ENCODE measurements around the gene ADD1. TPM values are rescaled to one million over a fixed set of nuclear protein-coding genes. Genes with fewer than 3 reads are reported as not detected.

The ADD1 gene
- total RNA-seq, 2 donors from 2014 or later = 216 to 239 TPM

GRCh38 chr4:2874861-2875260, 31.2 kb downstream of the ADD1 start:
- H3K36me3 Mint-ChIP-seq = peaks cover 1 to 3% of the 10 kb centered on the region in 2 donors
- H3K9me3 Mint-ChIP-seq = no peaks in the 10 kb centered on the region
- H3K27ac Mint-ChIP-seq = no peak overlapping the region
- DNase-seq (ENCODE audit: low spot score in 2 of 2) (no peak), ATAC-seq (no peak)

GRCh38 chr4:2875556-2875955, 31.9 kb downstream of the ADD1 start:
- DNase-seq (ENCODE audit: low spot score in 2 of 2) (no peak), ATAC-seq (no peak)
- H3K36me3 Mint-ChIP-seq = peaks cover 4 to 6% of the 10 kb centered on the region in 2 donors
- H3K27ac Mint-ChIP-seq = peak overlapping the region in 1 of 2 donors; percentile 20
- H3K9me3 Mint-ChIP-seq = no peaks in the 10 kb centered on the region

GRCh38 chr4:2878346-2878745, 34.7 kb downstream of the ADD1 start:
- Mint-ChIP-seq H3K36me3 (peaks cover 4 to 6% of the 10 kb centered on the region in 2 donors), H3K27ac (peak overlapping the region; percentile 37 to 38), H3K9me3 (no peaks in the 10 kb centered on the region)
- ATAC-seq (peak; percentile 76 to 93), DNase-seq (ENCODE audit: low spot score in 2 of 2) (no peak)

GRCh38 chr4:2879026-2879425, 35.4 kb downstream of the ADD1 start:
- ATAC-seq (no peak), DNase-seq (ENCODE audit: low spot score in 2 of 2) (no peak)
- peaks cover 4 to 6% of the 10 kb centered on the region in 2 donors for H3K36me3 Mint-ChIP-seq
- peak overlapping the region; percentile 38 to 53 for H3K27ac Mint-ChIP-seq
- no peaks in the 10 kb centered on the region for H3K9me3 Mint-ChIP-seq

- peaks cover 16 to 22% of the 10 kb centered on the region in 2 donors for H3K36me3 Mint-ChIP-seq
- H3K9me3 Mint-ChIP-seq = no peaks in the 10 kb centered on the region
- H3K27ac Mint-ChIP-seq = no peak overlapping the region
- DNase-seq (ENCODE audit: low spot score in 2 of 2) (no peak), ATAC-seq (no peak)
These were observed 37.8 kb downstream of the ADD1 start for GRCh38 chr4:2881431-2881830.

GRCh38 chr4:2882341-2882740, 38.7 kb downstream of the ADD1 start:
- ATAC-seq = no peak
- Mint-ChIP-seq H3K9me3 (no peaks in the 10 kb centered on the region), H3K36me3 (peaks cover 18 to 27% of the 10 kb centered on the region in 2 donors), H3K27ac (no peak overlapping the region)
- DNase-seq (ENCODE audit: low spot score in 2 of 2) = no peak

GRCh38 chr4:2886161-2886560, 42.5 kb downstream of the ADD1 start:
- peaks cover 13 to 22% of the 10 kb centered on the region in 2 donors for H3K36me3 Mint-ChIP-seq

GRCh38 chr4:2886622-2887021, 43.0 kb downstream of the ADD1 start:
- Mint-ChIP-seq H3K36me3 (peaks cover 13 to 22% of the 10 kb centered on the region in 2 donors), H3K27ac (no peak overlapping the region), H3K9me3 (no peaks in the 10 kb centered on the region)
- ATAC-seq = no peak
- no peak for DNase-seq (ENCODE audit: low spot score in 2 of 2)

More at GRCh38 chr4:2886161-2886560, 42.5 kb downstream of the ADD1 start:
- H3K9me3 Mint-ChIP-seq = no peaks in the 10 kb centered on the region
- no peak overlapping the region for H3K27ac Mint-ChIP-seq
- no peak for DNase-seq (ENCODE audit: low spot score in 2 of 2)
- ATAC-seq = no peak

GRCh38 chr4:2887343-2887742, 43.7 kb downstream of the ADD1 start:
- ATAC-seq (no peak), DNase-seq (ENCODE audit: low spot score in 2 of 2) (no peak)
- H3K9me3 Mint-ChIP-seq = no peaks in the 10 kb centered on the region
- peak overlapping the region in 1 of 2 donors; percentile 16 for H3K27ac Mint-ChIP-seq
- peaks cover 13 to 22% of the 10 kb centered on the region in 2 donors for H3K36me3 Mint-ChIP-seq

GRCh38 chr4:2888886-2889285, 45.2 kb downstream of the ADD1 start:
- peak overlapping the region in 1 of 2 donors; percentile 8 for H3K27ac Mint-ChIP-seq
- DNase-seq (ENCODE audit: low spot score in 2 of 2) (no peak), ATAC-seq (no peak)
- H3K9me3 Mint-ChIP-seq = no peaks in the 10 kb centered on the region
- peaks cover 13 to 22% of the 10 kb centered on the region in 2 donors for H3K36me3 Mint-ChIP-seq

- ATAC-seq = no peak
- DNase-seq (ENCODE audit: low spot score in 2 of 2) = no peak
- Mint-ChIP-seq H3K9me3 (no peaks in the 10 kb centered on the region), H3K36me3 (peaks cover 3 to 6% of the 10 kb centered on the region in 2 donors), H3K27ac (no peak overlapping the region)
These were observed 47.6 kb downstream of the ADD1 start for GRCh38 chr4:2891294-2891693.

- H3K27ac Mint-ChIP-seq = no peak overlapping the region
- H3K9me3 Mint-ChIP-seq = no peaks in the 10 kb centered on the region
- DNase-seq (ENCODE audit: low spot score in 2 of 2) (no peak), ATAC-seq (no peak)
- H3K36me3 Mint-ChIP-seq = peaks cover 0 to under 1% of the 10 kb centered on the region in 2 donors
These were observed 50.1 kb downstream of the ADD1 start for GRCh38 chr4:2893772-2894171.

- no peak for ATAC-seq
- Mint-ChIP-seq H3K9me3 (no peaks in the 10 kb centered on the region), H3K27ac (peak overlapping the region; percentile 31 to 79)
These were observed 54.4 kb downstream of the ADD1 start for GRCh38 chr4:2898001-2898400.

GRCh38 chr4:2900741-2901140, 57.1 kb downstream of the ADD1 start:
- no peaks in the 10 kb centered on the region for H3K9me3 Mint-ChIP-seq
- H3K36me3 Mint-ChIP-seq = peaks cover 6 to 21% of the 10 kb centered on the region in 2 donors
- DNase-seq (ENCODE audit: low spot score in 2 of 2) (no peak), ATAC-seq (no peak)
- H3K27ac Mint-ChIP-seq = peak overlapping the region; percentile 13 to 75

More at GRCh38 chr4:2898001-2898400, 54.4 kb downstream of the ADD1 start:
- peaks cover 6 to 21% of the 10 kb centered on the region in 2 donors for H3K36me3 Mint-ChIP-seq
- DNase-seq (ENCODE audit: low spot score in 2 of 2) = no peak

GRCh38 chr4:2901186-2901585, 57.5 kb downstream of the ADD1 start:
- no peak for DNase-seq (ENCODE audit: low spot score in 2 of 2)
- ATAC-seq = no peak
- H3K9me3 Mint-ChIP-seq = no peaks in the 10 kb centered on the region
- H3K36me3 Mint-ChIP-seq = peaks cover 6 to 21% of the 10 kb centered on the region in 2 donors
- H3K27ac Mint-ChIP-seq = peak overlapping the region in 1 of 2 donors; percentile 75

- Mint-ChIP-seq H3K27ac (peak overlapping the region in 1 of 2 donors; percentile 8), H3K9me3 (no peaks in the 10 kb centered on the region), H3K36me3 (peaks cover 6 to 21% of the 10 kb centered on the region in 2 donors)
- DNase-seq (ENCODE audit: low spot score in 2 of 2) = no peak
- ATAC-seq = no peak
These were observed 58.5 kb downstream of the ADD1 start for GRCh38 chr4:2902126-2902525.

- H3K36me3 Mint-ChIP-seq = peaks cover 0 to 6% of the 10 kb centered on the region in 2 donors
- peak overlapping the region; percentile 18 to 74 for H3K27ac Mint-ChIP-seq
- no peaks in the 10 kb centered on the region for H3K9me3 Mint-ChIP-seq
- no peak for DNase-seq (ENCODE audit: low spot score in 2 of 2)
- ATAC-seq = no peak
These were observed 61.9 kb downstream of the ADD1 start for GRCh38 chr4:2905544-2905943.

GRCh38 chr4:2906218-2906617, 62.6 kb downstream of the ADD1 start:
- DNase-seq (ENCODE audit: low spot score in 2 of 2) = no peak
- no peak for ATAC-seq
- Mint-ChIP-seq H3K9me3 (no peaks in the 10 kb centered on the region), H3K27ac (peak overlapping the region; percentile 33 to 70), H3K36me3 (no peaks in the 10 kb centered on the region)
